ENCODE results near the gene MYO1D.
"Not testable (repeated sequence)": the region's sequence is repeated elsewhere in the genome, so short reads cannot be mapped to it uniquely, and the experiment has no call there.

The MYO1D gene

DNA sequence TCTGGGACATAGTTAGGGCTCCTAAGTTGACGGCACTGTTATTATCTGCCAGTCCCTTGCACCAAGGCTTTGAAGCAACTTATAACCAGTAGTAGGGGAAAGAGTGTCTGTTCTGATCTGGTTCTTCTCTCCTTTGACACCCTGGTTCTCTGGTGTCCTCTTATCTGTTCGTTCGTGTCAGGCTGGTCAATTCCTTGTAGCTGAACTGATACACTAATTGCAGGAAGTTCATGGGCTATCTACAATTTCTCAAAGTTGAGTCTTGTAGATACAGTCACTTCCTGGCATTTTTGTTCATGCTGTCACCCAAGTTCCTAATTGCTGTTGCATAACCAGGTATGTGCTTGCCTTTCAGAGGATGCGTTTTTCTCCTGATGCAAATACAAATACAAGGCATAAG, 17.3 kb upstream of the MYO1D start:
- DNase-seq, result no peak
- no peak for ATAC-seq

GRCh38 chr17:32887410-32887809, 10.5 kb upstream of the MYO1D start:
- not testable (repeated sequence) for DNase-seq, ATAC-seq

DNA sequence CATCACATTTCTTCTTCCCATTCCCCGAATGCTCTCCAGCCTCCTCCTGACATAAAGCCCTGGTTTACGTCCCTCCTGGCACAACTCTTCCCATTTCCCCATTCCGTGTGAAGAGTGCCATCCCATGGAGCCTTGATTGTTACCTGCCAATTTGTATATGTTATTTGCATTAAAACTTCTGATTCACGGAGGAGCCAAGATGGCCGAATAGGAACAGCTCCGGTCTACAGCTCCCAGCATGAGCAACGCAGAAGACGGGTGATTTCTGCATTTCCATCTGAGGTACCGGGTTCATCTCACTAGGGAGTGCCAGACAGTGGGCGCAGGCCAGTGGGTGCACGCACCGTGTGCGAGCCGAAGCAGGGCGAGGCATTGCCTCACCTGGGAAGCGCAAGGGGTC, 10.0 kb upstream of the MYO1D start:
- not testable (repeated sequence) for ATAC-seq, DNase-seq

DNA sequence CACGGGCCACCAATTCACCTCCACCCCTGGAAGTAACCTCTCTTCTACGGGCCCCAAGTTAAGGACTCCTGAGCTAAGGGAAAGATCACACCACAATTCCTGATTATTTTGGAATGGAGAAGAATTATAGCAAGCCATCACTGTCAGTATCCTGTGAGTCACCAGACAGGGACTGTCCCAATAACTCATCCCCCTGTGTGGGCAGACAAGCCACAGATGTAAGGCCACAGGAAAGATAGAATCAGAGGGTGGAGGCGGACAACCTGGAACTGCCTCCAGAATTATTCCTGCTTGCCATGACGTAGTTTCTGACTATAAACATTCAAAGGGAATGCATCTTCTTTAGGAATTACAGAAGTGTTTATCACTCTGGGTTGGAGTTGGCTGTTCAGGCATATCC, 5.8 kb upstream of the MYO1D start:
- DNase-seq (peak; percentile 52), ATAC-seq (peak; percentile 90)

DNA sequence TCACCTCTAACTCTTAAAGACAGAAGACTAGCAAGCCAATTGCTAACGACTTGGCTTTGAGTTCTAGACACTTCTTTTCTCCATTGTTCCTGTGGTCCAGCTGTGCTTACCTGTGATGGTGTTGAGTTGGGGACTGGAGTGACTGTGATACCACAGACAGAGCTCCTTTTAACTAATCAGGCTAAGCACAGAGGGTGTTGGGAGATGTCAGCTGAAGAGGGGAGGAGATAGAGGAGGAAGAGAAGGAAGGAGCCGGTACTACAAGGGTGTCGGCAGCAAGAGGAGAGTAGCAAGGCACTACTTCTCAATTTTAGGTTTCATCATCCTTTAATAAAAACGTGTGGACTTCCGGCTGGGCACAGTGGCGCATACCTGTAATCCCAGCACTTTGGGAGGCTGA, 5.1 kb upstream of the MYO1D start:
- ATAC-seq, result no peak
- no peak for DNase-seq

DNA sequence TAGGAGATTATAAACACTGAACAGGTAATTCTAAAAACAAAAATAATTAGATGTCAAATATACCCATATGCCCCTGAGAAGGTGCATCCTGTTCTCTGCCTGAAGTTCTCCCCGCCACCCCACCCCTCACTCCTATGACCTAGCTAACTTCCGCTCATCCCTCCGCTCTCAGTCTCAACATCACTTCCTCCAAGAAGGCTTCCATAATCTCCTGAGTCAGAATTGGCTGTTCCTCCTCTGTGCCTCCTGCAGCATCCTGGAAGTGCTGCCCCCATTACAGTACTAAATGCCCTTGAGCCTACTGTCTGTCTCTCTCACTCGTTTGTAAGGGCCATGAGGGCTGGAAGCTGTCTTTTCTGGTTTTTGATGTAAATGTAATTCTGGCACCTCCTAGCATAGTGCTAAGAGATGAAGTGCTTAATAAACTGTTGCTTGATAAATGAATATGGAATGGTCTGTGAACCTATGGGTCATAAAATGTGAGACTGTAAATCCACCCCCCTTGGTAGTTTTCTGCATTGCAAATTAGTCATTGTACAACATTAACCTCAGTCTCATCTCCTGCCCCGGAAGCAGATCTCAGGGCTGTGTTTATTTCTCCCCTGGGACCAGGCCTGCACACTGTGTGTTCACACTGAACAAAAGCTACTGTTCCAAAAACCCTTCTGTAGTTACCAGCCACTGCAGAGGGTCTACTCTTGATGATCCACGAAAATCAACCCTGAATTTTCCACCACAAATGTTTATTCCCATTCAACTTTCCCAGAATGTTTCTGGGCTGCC, 3.9 kb upstream of the MYO1D start:
- DNase-seq (no peak), ATAC-seq (no peak)

GRCh38 chr17:32879134-32879533, 2.2 kb upstream of the MYO1D start:
- no peak for DNase-seq
- no peak for ATAC-seq

DNA sequence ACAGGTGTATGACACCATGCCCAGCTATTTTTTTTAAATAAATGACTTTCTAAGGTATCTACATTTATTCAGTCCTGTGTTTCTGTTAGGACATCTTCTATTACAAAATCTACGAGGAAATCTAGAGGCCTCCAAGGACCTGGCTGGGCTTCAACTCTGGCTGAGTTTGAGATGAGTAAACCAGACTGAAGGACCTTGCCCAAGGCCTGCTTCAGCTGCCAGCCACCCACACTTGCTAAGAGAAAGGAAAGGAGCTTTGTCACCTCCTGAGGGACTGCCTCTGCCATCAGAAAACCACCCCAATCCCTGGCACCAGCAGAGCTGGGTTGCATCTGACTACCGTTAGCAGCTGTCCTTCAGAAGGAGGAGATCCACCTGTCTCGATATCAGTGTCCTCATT, 1.3 kb upstream of the MYO1D start:
- no peak for DNase-seq
- no peak for ATAC-seq

GRCh38 chr17:32877164-32877764, 340 bp upstream of the MYO1D start:
- ATAC-seq (peak; percentile 98), DNase-seq (peak; percentile 94)

GRCh38 chr17:32875923-32876416, 954 bp downstream of the MYO1D start:
- DNase-seq (no peak), ATAC-seq (no peak)

- ATAC-seq, result no peak
Observed at GRCh38 chr17:32875230-32875917, 1.6 kb downstream of the MYO1D start.

GRCh38 chr17:32873114-32873513, 3.8 kb downstream of the MYO1D start:
- no peak for ATAC-seq
- no peak for DNase-seq

More at GRCh38 chr17:32875230-32875917, 1.6 kb downstream of the MYO1D start:
- no peak for DNase-seq

GRCh38 chr17:32871746-32872145, 5.2 kb downstream of the MYO1D start:
- no peak for DNase-seq
- no peak for ATAC-seq

DNA sequence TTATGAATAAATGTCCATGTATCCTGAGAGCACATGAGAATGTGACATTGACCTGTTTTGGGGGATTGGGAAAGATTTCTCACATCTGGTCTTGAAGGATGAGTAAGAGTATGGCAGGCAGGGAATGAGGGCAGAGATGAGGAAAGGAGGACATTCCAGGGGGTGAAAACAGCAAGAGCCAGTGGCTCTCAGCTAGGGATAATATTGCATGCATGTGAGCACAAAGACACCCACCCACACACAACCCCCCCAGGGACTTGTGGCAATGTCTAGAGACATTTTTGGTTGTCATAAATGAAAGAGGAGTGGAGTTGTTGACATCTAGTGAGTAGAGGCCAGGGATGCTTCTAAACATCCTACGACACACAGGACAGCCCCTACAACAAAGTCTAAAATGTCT, 6.0 kb downstream of the MYO1D start:
- ATAC-seq (no peak), DNase-seq (no peak)

- DNase-seq, result no peak
- ATAC-seq, result no peak
Observed at GRCh38 chr17:32870027-32870670, 6.8 kb downstream of the MYO1D start.

- DNase-seq, result no peak
- ATAC-seq, result no peak
Observed at GRCh38 chr17:32869345-32870026, 7.4 kb downstream of the MYO1D start.

- DNase-seq (no peak), ATAC-seq (no peak)
Observed at GRCh38 chr17:32865141-32865540, 11.8 kb downstream of the MYO1D start.

- no peak for DNase-seq
- no peak for ATAC-seq
Observed at GRCh38 chr17:32863559-32863958, 13.4 kb downstream of the MYO1D start.

GRCh38 chr17:32862940-32863339, 14.0 kb downstream of the MYO1D start:
- ATAC-seq, result no peak

DNA sequence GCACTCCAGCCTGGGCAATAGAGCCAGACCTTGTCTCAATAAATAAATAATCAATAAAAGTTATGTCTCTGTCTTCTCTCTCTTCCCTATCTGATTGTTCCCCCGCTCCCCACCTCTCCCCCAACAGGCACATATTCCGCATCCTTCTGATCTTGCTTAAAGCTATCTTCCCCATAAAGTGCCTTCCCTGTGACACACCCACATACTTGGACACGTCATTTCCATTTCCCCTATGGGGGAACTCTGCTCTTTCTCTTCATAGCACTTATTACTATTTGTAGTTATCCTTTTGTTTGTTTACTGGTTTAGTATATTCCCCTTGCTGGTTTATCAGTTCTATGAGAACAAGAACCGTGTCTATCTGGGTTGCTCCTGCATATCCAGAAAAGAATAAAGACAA, 14.9 kb downstream of the MYO1D start:
- no peak for ATAC-seq
- no peak for DNase-seq

More at GRCh38 chr17:32862940-32863339, 14.0 kb downstream of the MYO1D start:
- no peak for DNase-seq

GRCh38 chr17:32859857-32860525, 16.9 kb downstream of the MYO1D start:
- DNase-seq (no peak), ATAC-seq (peak; percentile 86)
